Mesodermal cell (in vitro differentiated cells): ENCODE results near the gene ZNF266. TPM values are rescaled to one million over a fixed set of nuclear protein-coding genes. Genes with fewer than 3 reads are reported as not detected.

Experiments
- H3K27ac ChIP-seq: 2 replicates; pipeline ENCODE4 v1.7.0; 2013; ENCODE audit warnings: mild to moderate bottlenecking, low read depth, low read length, moderate library complexity; ENCODE audit not compliant: severe bottlenecking
- H3K36me3 ChIP-seq: 2 replicates; pipeline ENCODE4 v1.7.1; 2013; ENCODE audit warnings: mild to moderate bottlenecking, low read length, moderate library complexity; ENCODE audit not compliant: control insufficient read depth, insufficient read depth
- H3K4me1 ChIP-seq: one replicate; pipeline ENCODE4 v1.7.1; 2013; ENCODE audit warnings: mild to moderate bottlenecking, low read length; ENCODE audit not compliant: insufficient read depth, control insufficient read depth, poor library complexity, severe bottlenecking
- H3K4me3 ChIP-seq: 2 replicates; pipeline ENCODE4 v1.7.0; 2013; ENCODE audit warnings: low read length, control low read depth, mild to moderate bottlenecking; ENCODE audit not compliant: insufficient read depth, poor library complexity, severe bottlenecking; ENCODE audit errors: extremely low read depth
- H3K9me3 ChIP-seq: 2 replicates; pipeline ENCODE4 v1.7.1; 2013; ENCODE audit warnings: mild to moderate bottlenecking, low read length, moderate library complexity; ENCODE audit not compliant: control insufficient read depth
- WGBS, 2 experiments: methylation state at CpG; one replicate each; pipeline ENCODE4 v1.1.5; 2013; ENCODE audit warnings: missing lambda C conversion rate in 2 of 2; ENCODE audit not compliant: insufficient coverage in 2 of 2; 5-methylcytosine and 5-hydroxymethylcytosine counted together
- polyA plus RNA-seq, 2 experiments: library from polyadenylated mRNA; stranded (reverse); fragments of 50-300 nt; gene quantifications; one replicate each; pipeline ENCODE4 v1.2.3, GENCODE V29; 2013

The ZNF266 gene
- polyA plus RNA-seq (2013, experiment 1 of 2), result 19.2 TPM
- polyA plus RNA-seq (2013, experiment 2 of 2), result 21.2 TPM

DNA sequence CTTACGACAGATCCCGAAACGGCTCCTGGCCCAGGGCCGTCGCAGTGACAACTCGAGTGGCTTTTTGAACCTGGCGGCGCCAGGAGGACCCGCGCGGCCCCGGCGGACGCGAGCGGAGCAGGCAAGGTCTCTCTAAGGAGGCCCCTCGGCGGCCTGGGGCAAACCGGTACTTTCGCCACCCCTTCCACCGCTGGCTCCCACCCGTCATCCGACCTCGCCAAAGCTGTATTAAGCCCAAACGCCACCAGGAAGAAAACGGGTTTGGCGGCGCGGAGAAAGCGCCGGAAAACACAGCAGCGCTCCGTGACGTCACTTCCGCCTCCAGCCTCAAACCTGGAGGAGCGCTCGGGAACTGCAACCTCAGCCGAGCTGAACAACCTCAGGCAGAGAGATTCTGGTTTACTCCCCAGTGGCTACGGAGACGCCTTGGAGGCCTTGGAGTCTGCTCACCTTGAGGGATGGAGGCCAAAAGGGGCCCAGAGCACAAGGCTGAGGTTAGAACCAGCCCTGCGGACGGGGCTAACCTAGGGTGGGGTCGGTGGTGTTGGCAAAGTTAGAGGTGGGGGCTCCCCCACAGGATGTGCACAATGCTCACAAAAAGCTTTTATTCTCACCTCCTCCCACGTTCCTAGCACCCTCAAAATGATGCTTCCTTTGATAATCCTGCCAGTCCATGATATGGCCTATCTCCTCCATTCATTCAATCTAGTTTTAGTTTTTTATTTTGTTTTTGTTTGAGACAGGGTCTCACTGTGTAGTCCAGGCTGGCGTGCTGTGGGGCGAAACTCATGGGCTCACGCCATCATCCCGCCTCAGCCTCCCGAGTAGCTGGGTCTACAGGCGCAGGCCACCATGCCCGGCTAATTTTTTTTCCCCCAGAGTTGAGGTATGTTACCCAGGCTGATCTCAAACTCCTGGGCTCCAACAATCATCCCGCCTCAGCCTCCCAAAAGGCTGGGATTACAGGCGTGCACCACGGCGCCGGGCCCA, at the start of gene ZNF266:
Gene ZNF266, minus strand, starts transcription at position 295 of the 990 bp plus-strand sequence. CDS start 15,484 bp downstream, outside the sequence.
- no peaks in the 10 kb centered on the region for H3K9me3 ChIP-seq
- H3K36me3 ChIP-seq, result peaks cover 32% of the 10 kb centered on the region
- H3K4me3 ChIP-seq, result peak within 1 kb of the TSS; percentile 80
- H3K27ac ChIP-seq, result peak within 1 kb of the TSS; percentile 78
- 14 to 15% methylated on average over 44 to 47 of the region's 56 CpGs for WGBS, 2 experiments
- no peaks in the 10 kb centered on the region for H3K4me1 ChIP-seq

GRCh38 chr19:9485140-9485539, 49.8 kb upstream of the ZNF266 start:
- Histone ChIP-seq H3K36me3 (no peaks in the 10 kb centered on the region), H3K9me3 (peaks cover 36% of the 10 kb centered on the region), H3K4me1 (no peaks in the 10 kb centered on the region), H3K4me3 (no peak overlapping the region), H3K27ac (no peak overlapping the region)
- 40 to 67% methylated on average over 1 of the region's 2 CpGs for WGBS, 2 experiments

- peaks cover 51% of the 10 kb centered on the region for H3K9me3 ChIP-seq
- H3K4me1 ChIP-seq, result no peaks in the 10 kb centered on the region
- H3K4me3 ChIP-seq, result no peak overlapping the region
- H3K27ac ChIP-seq, result no peak overlapping the region
- no peaks in the 10 kb centered on the region for H3K36me3 ChIP-seq
Observed at GRCh38 chr19:9474975-9475374, 39.6 kb upstream of the ZNF266 start.

DNA sequence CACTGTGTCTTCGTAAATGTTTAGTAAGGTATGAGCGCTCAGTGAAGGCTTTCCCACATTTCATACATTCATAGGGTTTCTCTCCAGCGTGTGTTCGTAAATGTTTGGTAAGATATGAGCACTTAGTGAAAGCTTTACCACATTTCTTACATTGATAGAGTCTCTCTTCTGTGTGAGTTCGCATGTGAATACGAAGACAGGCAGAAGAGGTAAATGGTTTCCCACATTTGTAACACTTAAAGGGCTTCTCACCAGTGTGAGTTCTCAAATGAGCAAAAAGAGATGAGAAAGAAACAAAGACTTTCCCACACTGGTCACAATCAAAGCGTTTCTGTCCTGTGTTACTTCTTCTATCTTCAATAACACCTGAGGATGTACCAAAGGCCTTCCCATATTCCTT, 31.8 kb upstream of the ZNF266 start:
- H3K9me3 ChIP-seq, result peaks cover 69% of the 10 kb centered on the region
- no peak overlapping the region for H3K27ac ChIP-seq
- H3K36me3 ChIP-seq, result no peaks in the 10 kb centered on the region
- 80% methylated on average over 3 of the region's 7 CpGs; no CpG with 5 or more reads in 1 of the 2 experiments for WGBS, 2 experiments
- no peak overlapping the region for H3K4me3 ChIP-seq
- H3K4me1 ChIP-seq, result no peaks in the 10 kb centered on the region

GRCh38 chr19:9461938-9462337, 26.6 kb upstream of the ZNF266 start:
- 83% methylated on average over 1 to 3 of the region's 4 CpGs for WGBS, 2 experiments
- Histone ChIP-seq H3K36me3 (no peaks in the 10 kb centered on the region), H3K4me3 (no peak overlapping the region), H3K4me1 (no peaks in the 10 kb centered on the region), H3K27ac (no peak overlapping the region), H3K9me3 (peaks cover 62% of the 10 kb centered on the region)

- H3K27ac ChIP-seq, result no peak overlapping the region
- no peaks in the 10 kb centered on the region for H3K36me3 ChIP-seq
- no peak overlapping the region for H3K4me3 ChIP-seq
- H3K4me1 ChIP-seq, result no peaks in the 10 kb centered on the region
- 56 to 64% methylated on average over 7 to 8 of the region's 13 CpGs for WGBS, 2 experiments
- H3K9me3 ChIP-seq, result peaks cover 62% of the 10 kb centered on the region
Observed at GRCh38 chr19:9456018-9456689, 20.8 kb upstream of the ZNF266 start.

DNA sequence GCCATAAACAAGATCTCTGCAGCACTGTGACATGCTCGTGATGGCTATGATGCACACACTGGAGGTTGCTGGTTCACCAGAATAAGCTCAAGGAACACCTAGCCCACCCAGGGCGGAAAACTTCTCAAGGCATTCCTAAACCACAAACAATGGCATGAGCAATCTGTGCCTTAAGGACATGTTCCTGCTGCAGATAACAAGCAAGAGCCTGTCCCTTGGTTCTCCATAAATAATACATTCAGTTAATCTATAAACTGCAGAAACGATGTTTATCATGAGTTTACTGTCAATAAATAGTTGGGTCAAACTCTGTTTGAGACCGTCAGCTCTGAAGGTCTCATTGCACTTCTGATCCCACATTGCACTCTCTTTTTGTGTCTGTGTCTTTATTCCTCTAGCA, 18.6 kb upstream of the ZNF266 start:
- Histone ChIP-seq H3K4me3 (no peak overlapping the region), H3K27ac (no peak overlapping the region), H3K9me3 (peaks cover 66% of the 10 kb centered on the region), H3K4me1 (no peaks in the 10 kb centered on the region), H3K36me3 (no peaks in the 10 kb centered on the region)
- 84 to 86% methylated on average over 2 to 4 of the region's 4 CpGs for WGBS, 2 experiments

- Histone ChIP-seq H3K4me3 (no peak overlapping the region), H3K27ac (no peak overlapping the region), H3K36me3 (no peaks in the 10 kb centered on the region), H3K9me3 (peaks cover 66% of the 10 kb centered on the region), H3K4me1 (no peaks in the 10 kb centered on the region)
- no CpG with 5 or more reads among the region's 1 CpG for WGBS, 2 experiments
Observed at GRCh38 chr19:9445037-9445436, 9.7 kb upstream of the ZNF266 start.

DNA sequence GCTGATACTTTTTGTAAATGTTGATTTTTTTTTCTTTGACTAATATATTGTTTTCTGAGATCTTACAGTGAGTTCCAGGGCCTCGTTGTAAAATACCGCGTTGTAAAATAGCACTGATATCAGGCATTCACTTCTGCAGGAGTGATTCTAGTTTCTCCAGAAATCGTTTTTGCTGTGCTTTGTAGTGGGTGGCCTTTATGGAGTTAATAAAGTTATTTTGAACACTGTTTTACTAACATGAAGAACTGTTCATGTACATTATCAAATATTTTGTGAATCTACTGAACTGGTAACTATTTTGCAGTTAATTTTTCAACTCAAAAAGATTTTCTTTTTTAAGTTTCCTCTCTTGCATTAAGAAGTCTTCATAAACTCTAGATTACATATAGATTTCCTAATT, 985 bp upstream of the ZNF266 start:
- Histone ChIP-seq H3K4me3 (no peak overlapping the region), H3K36me3 (peaks cover 24% of the 10 kb centered on the region), H3K9me3 (peaks cover 3% of the 10 kb centered on the region), H3K27ac (no peak overlapping the region), H3K4me1 (no peaks in the 10 kb centered on the region)
- WGBS, 2 experiments, result 81% methylated on average over 3 of the region's 4 CpGs; no CpG with 5 or more reads in 1 of the 2 experiments

DNA sequence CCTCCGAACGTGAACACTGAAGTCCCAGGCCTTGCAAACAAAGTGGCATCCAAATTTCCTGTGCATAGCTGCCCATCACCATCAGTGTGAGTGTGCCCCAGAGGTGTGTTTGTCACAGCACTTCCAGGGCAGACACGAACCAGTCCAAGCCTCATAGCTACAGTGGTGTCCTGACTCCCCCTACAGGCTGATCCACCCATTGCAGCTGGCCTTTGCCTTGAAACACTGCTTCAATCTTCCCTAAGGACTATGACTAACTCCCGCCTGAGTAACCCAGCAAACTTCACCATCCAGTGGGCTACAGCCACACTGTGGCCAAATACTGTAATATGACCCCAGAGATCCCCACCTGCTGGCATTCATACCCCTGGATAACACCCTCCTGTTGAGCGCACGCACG, 3.9 kb downstream of the ZNF266 start:
- Histone ChIP-seq H3K9me3 (no peaks in the 10 kb centered on the region), H3K4me3 (no peak overlapping the region), H3K4me1 (no peaks in the 10 kb centered on the region), H3K27ac (no peak overlapping the region), H3K36me3 (peaks cover 66% of the 10 kb centered on the region)
- 81 to 86% methylated on average over 4 of the region's 7 CpGs for WGBS, 2 experiments
